ENCODE results near the gene SEMA5B. TPM values are rescaled to one million over a fixed set of nuclear protein-coding genes. Genes with fewer than 3 reads are reported as not detected.

The SEMA5B gene
- polyA plus RNA-seq, 1 donor from 2014 or later = 7.0 TPM

DNA sequence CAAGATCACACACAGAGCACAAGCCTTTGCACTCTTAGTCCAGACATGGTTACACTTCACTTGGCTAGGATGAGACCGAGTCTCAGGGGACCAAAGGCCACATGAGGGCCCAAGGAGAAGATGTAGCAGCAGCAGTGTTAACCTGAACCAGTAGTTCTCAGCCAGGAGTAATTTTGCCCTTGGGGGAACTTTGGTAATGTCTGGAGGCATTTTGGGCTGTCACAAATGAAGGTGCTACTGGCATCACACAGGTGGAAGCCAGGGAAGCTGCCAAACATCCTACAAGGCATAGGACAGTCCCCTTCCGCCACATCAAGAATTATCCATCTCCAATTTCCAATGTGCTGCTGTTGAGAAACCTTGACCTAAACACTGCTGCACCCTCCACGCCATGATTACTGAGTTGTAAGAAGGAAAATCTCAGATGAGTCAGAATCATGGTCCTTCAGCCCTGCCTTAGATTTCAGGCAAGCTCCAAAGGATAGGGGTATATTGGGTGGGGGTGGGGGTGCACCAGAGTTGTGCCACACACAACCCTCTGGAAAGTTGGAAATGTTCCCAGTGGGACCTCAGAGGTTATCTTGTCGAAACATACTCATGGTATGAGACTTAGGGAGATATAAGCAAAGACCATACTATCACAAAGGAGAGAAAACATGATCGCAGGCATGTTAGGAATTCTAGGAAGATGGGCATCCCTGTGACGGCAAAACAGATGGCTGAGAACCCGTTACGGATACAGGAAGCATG lies 36.2 kb downstream of the SEMA5B start:
- Histone ChIP-seq H3F3A (ENCODE audit: insufficient read depth, low read length, poor library complexity, severe bottlenecking) (no peaks in the 10 kb centered on the region), H3K4me3 (ENCODE audit: low read length) (no peak overlapping the region), H4K20me1 (ENCODE audit: insufficient read depth) (no peaks in the 10 kb centered on the region), H3K79me2 (replicated peaks; ENCODE audit: insufficient read depth, low read length) (no peaks in the 10 kb centered on the region), H3K36me3 (ENCODE audit: insufficient read depth, low read length) (no peaks in the 10 kb centered on the region), H3K27me3 (ENCODE audit: insufficient read depth, low read depth, low read length) (no peaks in the 10 kb centered on the region), H3K4me2 (ENCODE audit: low read length) (no peak overlapping the region), H2AFZ (ENCODE audit: low read depth, low read length) (no peak overlapping the region), H3K9me3 (ENCODE audit: low read length) (no peaks in the 10 kb centered on the region), H3K27ac (ENCODE audit: low read length) (no peak overlapping the region), H3K9me2 (ENCODE audit: insufficient read depth, low read length) (no peaks in the 10 kb centered on the region), H3K9ac (ENCODE audit: low read length) (no peak overlapping the region)
- TF ChIP-seq, protein P1, sequence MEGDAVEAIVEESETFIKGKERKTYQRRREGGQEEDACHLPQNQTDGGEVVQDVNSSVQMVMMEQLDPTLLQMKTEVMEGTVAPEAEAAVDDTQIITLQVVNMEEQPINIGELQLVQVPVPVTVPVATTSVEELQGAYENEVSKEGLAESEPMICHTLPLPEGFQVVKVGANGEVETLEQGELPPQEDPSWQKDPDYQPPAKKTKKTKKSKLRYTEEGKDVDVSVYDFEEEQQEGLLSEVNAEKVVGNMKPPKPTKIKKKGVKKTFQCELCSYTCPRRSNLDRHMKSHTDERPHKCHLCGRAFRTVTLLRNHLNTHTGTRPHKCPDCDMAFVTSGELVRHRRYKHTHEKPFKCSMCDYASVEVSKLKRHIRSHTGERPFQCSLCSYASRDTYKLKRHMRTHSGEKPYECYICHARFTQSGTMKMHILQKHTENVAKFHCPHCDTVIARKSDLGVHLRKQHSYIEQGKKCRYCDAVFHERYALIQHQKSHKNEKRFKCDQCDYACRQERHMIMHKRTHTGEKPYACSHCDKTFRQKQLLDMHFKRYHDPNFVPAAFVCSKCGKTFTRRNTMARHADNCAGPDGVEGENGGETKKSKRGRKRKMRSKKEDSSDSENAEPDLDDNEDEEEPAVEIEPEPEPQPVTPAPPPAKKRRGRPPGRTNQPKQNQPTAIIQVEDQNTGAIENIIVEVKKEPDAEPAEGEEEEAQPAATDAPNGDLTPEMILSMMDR (IDR thresholded peaks at IDR 0.05; ENCODE audit: poor library complexity, severe bottlenecking) = no peak
- TF ChIP-seq EZH2 (IDR thresholded peaks at IDR 0.05; ENCODE audit: borderline replicate concordance, insufficient read depth, low read length, poor library complexity, severe bottlenecking) (no peak), SMC3 (conservative IDR thresholded peaks at IDR 0.05; ENCODE audit: poor library complexity) (no peak), MXI1 (conservative IDR thresholded peaks at IDR 0.05; ENCODE audit: poor library complexity, severe bottlenecking) (no peak), RAD21 (conservative IDR thresholded peaks at IDR 0.05) (no peak)

DNA sequence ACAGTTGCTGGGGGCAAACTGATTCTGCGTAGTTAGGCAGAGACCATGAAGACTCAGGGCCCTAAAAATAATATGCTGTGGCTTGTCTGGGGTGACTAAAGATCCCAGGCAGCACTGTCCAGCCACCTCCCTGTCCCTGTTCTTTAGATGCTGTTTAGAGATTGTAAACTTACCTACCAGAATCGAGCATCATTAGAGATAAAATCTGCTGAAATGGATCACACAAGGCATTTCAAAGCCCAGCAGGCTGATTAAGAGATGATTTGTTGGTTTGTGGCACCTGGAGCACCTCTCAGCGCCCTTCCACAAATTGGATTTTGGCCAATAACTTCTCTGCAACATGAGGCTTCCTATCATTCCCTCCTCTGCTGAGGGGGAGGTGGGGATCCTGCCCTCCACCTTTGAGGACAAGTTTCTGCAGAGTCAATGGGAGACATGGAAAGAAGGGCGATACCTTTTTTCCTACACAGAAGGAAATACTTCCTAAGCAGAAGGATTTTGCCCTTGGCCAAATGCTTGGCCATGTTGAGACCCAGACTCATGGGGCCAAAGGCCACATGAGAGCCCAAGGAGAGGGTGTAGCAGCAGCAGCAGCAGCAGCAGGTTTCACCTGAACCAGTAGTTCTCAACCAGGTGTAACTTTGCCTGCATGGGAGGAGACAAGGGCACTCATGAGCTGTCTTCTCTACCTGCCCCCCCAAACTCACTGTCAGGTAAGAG lies 37.5 kb downstream of the SEMA5B start:
- Histone ChIP-seq H3K9ac (ENCODE audit: low read length) (no peak overlapping the region), H2AFZ (ENCODE audit: low read depth, low read length) (no peak overlapping the region), H3K9me3 (ENCODE audit: low read length) (no peaks in the 10 kb centered on the region), H3F3A (ENCODE audit: insufficient read depth, low read length, poor library complexity, severe bottlenecking) (no peaks in the 10 kb centered on the region), H3K27ac (ENCODE audit: low read length) (no peak overlapping the region), H3K4me2 (ENCODE audit: low read length) (no peak overlapping the region), H3K27me3 (ENCODE audit: insufficient read depth, low read depth, low read length) (no peaks in the 10 kb centered on the region), H3K79me2 (replicated peaks; ENCODE audit: insufficient read depth, low read length) (no peaks in the 10 kb centered on the region), H3K36me3 (ENCODE audit: insufficient read depth, low read length) (no peaks in the 10 kb centered on the region), H3K9me2 (ENCODE audit: insufficient read depth, low read length) (no peaks in the 10 kb centered on the region), H4K20me1 (ENCODE audit: insufficient read depth) (no peaks in the 10 kb centered on the region), H3K4me3 (ENCODE audit: low read length) (no peak overlapping the region)
- TF ChIP-seq POLR2AphosphoS5 (IDR thresholded peaks at IDR 0.05) (no peak), EP300 (conservative IDR thresholded peaks at IDR 0.05; ENCODE audit: poor library complexity, severe bottlenecking) (no peak), EZH2 (IDR thresholded peaks at IDR 0.05; ENCODE audit: borderline replicate concordance, insufficient read depth, low read length, poor library complexity, severe bottlenecking) (no peak), TAF1 (IDR thresholded peaks at IDR 0.05; ENCODE audit: low read depth) (no peak), SMC3 (conservative IDR thresholded peaks at IDR 0.05; ENCODE audit: poor library complexity) (no peak)

GRCh38 chr3:122988508-122988907 lies 39.1 kb downstream of the SEMA5B start:
- Histone ChIP-seq H4K20me1 (ENCODE audit: insufficient read depth) (no peaks in the 10 kb centered on the region), H3K4me2 (ENCODE audit: low read length) (no peak overlapping the region), H3F3A (ENCODE audit: insufficient read depth, low read length, poor library complexity, severe bottlenecking) (no peaks in the 10 kb centered on the region), H2AFZ (ENCODE audit: low read depth, low read length) (no peak overlapping the region), H3K79me2 (replicated peaks; ENCODE audit: insufficient read depth, low read length) (no peaks in the 10 kb centered on the region), H3K9me3 (ENCODE audit: low read length) (no peaks in the 10 kb centered on the region), H3K9ac (ENCODE audit: low read length) (no peak overlapping the region), H3K27me3 (ENCODE audit: insufficient read depth, low read depth, low read length) (no peaks in the 10 kb centered on the region), H3K36me3 (ENCODE audit: insufficient read depth, low read length) (no peaks in the 10 kb centered on the region), H3K4me3 (ENCODE audit: low read length) (no peak overlapping the region), H3K9me2 (ENCODE audit: insufficient read depth, low read length) (no peaks in the 10 kb centered on the region), H3K27ac (ENCODE audit: low read length) (no peak overlapping the region)
- TF ChIP-seq EP300 (conservative IDR thresholded peaks at IDR 0.05; ENCODE audit: poor library complexity, severe bottlenecking) = no peak
- TF ChIP-seq REST (IDR thresholded peaks at IDR 0.05; ENCODE audit: borderline replicate concordance) = no peak
- TF ChIP-seq SMC3 (conservative IDR thresholded peaks at IDR 0.05; ENCODE audit: poor library complexity) = no peak
- no peak for TF ChIP-seq TAF1 (IDR thresholded peaks at IDR 0.05; ENCODE audit: low read depth)
- no peak for TF ChIP-seq POLR2AphosphoS5 (IDR thresholded peaks at IDR 0.05)
- no peak for TF ChIP-seq MXI1 (conservative IDR thresholded peaks at IDR 0.05; ENCODE audit: poor library complexity, severe bottlenecking)
- TF ChIP-seq, protein P1 (IDR thresholded peaks at IDR 0.05; ENCODE audit: poor library complexity, severe bottlenecking) = no peak
- no peak for TF ChIP-seq EZH2 (IDR thresholded peaks at IDR 0.05; ENCODE audit: borderline replicate concordance, insufficient read depth, low read length, poor library complexity, severe bottlenecking)
- no peak for TF ChIP-seq RAD21 (conservative IDR thresholded peaks at IDR 0.05)
